ENCODE results near the gene FA2H.
"Not testable (repeated sequence)": the region's sequence is repeated elsewhere in the genome, so short reads cannot be mapped to it uniquely, and the experiment has no call there.

The FA2H gene

DNA sequence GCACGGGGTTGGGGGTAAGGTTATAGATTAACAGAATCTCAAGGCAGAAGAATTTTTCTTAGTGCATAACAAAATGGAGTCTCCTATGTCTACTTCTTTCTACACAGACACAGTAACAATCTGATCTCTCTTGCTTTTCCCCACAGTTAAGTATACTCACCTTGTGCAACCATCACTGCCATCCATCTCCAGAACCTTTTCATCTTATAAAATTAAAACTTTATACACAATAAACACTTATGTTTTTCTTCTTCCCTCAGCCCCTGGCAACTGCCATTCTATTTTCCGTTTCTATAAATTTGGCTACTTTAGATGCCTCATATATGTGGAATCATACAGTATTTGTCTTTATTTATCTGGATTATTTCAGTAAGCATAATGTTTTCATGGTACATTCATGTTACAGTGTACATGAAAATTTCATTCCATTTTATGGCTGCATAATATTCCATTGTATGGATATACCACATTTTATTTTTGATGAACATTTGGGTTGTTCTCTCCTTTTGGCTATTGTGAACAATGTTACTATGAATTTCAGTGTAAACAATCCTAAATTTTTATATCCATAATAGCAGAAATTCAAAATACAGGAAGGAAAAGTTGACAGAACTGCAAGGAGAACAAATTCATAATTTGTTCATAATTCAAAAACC lies 25.7 kb upstream of the FA2H start:
- Histone ChIP-seq H3K27me3 (peaks cover 0 to 2% of the 10 kb centered on the region in 2 donors), H3K36me3 (no peaks in the 10 kb centered on the region), H3K4me3 (no peak overlapping the region), H3K27ac (no peak overlapping the region), H3K4me1 (no peaks in the 10 kb centered on the region), H3K9me3 (no peaks in the 10 kb centered on the region)
- intact Hi-C loops (cut with DNase I; ENCODE audit: low total_unique reads), result no loop called here
- DNase-seq, result no peak
- TF ChIP-seq, protein P1, sequence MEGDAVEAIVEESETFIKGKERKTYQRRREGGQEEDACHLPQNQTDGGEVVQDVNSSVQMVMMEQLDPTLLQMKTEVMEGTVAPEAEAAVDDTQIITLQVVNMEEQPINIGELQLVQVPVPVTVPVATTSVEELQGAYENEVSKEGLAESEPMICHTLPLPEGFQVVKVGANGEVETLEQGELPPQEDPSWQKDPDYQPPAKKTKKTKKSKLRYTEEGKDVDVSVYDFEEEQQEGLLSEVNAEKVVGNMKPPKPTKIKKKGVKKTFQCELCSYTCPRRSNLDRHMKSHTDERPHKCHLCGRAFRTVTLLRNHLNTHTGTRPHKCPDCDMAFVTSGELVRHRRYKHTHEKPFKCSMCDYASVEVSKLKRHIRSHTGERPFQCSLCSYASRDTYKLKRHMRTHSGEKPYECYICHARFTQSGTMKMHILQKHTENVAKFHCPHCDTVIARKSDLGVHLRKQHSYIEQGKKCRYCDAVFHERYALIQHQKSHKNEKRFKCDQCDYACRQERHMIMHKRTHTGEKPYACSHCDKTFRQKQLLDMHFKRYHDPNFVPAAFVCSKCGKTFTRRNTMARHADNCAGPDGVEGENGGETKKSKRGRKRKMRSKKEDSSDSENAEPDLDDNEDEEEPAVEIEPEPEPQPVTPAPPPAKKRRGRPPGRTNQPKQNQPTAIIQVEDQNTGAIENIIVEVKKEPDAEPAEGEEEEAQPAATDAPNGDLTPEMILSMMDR (IDR thresholded peaks at IDR 0.05), result no peak

DNA sequence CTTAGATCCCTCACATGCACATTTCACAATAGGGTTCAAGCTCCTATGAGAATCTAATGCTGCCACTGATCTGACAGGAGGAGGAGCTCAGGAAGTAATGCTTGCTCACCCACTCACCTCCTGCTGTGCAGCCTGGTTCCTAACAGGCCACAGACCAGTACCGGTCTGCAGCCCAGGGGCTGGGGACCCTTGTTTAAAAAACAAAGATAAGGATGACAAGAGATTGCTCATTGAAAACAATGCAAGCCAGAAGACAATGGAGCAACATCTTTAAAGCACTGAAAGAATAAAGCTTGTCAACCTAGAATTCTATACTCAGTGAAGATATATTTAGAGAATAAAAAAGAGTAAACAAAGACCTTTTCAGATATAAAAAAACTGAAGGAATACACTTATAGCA lies 22.8 kb upstream of the FA2H start:
- Histone ChIP-seq H3K4me3 (no peak overlapping the region), H3K27me3 (peaks cover 0 to 13% of the 10 kb centered on the region in 2 donors), H3K9me3 (no peaks in the 10 kb centered on the region), H3K36me3 (no peaks in the 10 kb centered on the region), H3K27ac (no peak overlapping the region), H3K4me1 (no peaks in the 10 kb centered on the region)
- DNase-seq, result no peak
- TF ChIP-seq, protein P1 (IDR thresholded peaks at IDR 0.05), result no peak
- intact Hi-C loops (cut with DNase I; ENCODE audit: low total_unique reads), result no loop called here

DNA sequence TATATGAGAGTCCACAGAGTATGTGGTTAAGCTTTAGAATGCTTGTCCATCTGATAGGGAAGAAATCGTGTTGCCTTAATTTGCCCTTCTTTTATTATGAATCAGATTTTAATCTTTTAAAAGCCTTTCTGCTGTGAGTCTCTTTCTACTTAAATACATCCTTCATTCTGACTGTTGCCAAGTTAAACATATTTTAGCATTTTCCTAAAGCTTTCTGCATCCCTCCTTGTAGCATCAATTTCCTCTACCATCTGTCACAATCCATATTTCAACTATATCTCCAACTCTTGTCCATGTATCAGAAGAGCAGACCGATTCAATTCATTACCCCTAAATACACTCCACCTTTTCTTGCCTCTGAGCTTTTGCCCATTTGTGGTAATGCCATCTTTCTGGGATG lies 20.5 kb upstream of the FA2H start:
- intact Hi-C loops (cut with DNase I; ENCODE audit: low total_unique reads), result no loop called here
- H3K4me3 ChIP-seq, result no peak overlapping the region
- H3K9me3 ChIP-seq, result no peaks in the 10 kb centered on the region
- TF ChIP-seq, protein P1 (IDR thresholded peaks at IDR 0.05), result no peak
- DNase-seq, result no peak
- peaks cover 0 to 13% of the 10 kb centered on the region in 2 donors for H3K27me3 ChIP-seq
- H3K4me1 ChIP-seq, result no peaks in the 10 kb centered on the region
- no peaks in the 10 kb centered on the region for H3K36me3 ChIP-seq
- H3K27ac ChIP-seq, result no peak overlapping the region

DNA sequence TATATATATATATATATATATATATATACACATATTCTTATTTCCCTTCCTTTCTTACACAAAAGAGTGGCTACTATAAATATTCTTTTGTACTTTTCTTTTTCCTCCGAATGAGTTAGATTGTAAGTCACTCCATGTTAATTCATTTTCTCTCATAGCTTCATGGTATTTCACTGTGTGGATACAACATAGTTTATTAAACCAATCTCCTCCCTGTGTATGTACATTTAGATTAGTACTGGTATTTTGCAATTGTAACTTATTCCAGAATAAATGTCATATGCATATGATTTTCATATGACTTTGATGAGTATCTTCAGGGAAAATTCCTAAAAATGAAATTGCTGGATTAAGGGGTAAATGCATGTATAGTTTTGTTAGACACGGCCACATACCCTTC lies 20.0 kb upstream of the FA2H start:
- DNase-seq, result no peak
- no peak overlapping the region for H3K27ac ChIP-seq
- H3K4me1 ChIP-seq, result no peaks in the 10 kb centered on the region
- H3K36me3 ChIP-seq, result no peaks in the 10 kb centered on the region
- no peak overlapping the region for H3K4me3 ChIP-seq
- TF ChIP-seq, protein P1 (IDR thresholded peaks at IDR 0.05), result no peak
- H3K27me3 ChIP-seq, result peaks cover 0 to 13% of the 10 kb centered on the region in 2 donors
- intact Hi-C loops (cut with DNase I; ENCODE audit: low total_unique reads), result no loop called here
- no peaks in the 10 kb centered on the region for H3K9me3 ChIP-seq

DNA sequence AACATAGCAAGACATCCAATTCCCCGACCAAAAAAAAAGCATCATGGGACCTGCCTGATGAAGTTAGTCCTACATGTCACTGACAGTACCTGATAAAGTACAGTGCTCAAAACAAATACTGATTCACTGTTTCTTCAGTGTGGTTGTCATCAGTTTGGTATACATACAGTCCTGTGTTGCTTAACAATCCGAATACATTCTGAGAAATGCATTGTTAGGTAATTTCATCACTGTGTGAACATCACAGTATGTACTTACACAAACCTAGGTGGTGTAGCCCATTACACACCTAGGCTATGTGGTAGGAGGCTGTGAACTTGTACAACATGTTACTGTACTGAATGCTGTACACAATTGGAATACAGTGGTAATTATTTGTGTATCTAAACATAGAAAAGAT lies 19.0 kb upstream of the FA2H start:
- Histone ChIP-seq H3K4me3 (no peak overlapping the region), H3K36me3 (no peaks in the 10 kb centered on the region), H3K9me3 (no peaks in the 10 kb centered on the region), H3K27ac (no peak overlapping the region), H3K27me3 (peaks cover 0 to 11% of the 10 kb centered on the region in 2 donors), H3K4me1 (no peaks in the 10 kb centered on the region)
- DNase-seq, result no peak
- intact Hi-C loops (cut with DNase I; ENCODE audit: low total_unique reads), result no loop called here
- TF ChIP-seq, protein P1 (IDR thresholded peaks at IDR 0.05), result no peak

DNA sequence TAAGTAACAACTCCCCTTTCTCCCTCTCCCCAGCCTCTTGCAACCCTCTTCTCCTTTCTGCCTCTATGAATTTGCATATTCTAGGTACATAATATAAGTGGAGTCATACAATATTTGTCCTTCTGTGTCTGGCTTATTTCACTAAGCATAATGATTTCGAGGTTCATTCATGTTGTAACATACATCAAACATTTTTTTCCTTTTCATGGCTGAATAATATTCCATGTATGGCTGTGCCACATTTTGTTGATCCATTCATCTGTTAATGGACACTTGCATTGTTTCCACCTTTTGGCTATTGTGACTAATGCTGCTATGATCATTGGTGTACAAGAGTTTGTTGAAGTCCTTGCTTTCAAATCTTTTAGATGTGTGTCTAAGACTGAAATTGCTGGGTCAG lies 17.6 kb upstream of the FA2H start:
- no peak for DNase-seq
- no peaks in the 10 kb centered on the region for H3K36me3 ChIP-seq
- intact Hi-C loops (cut with DNase I; ENCODE audit: low total_unique reads), result no loop called here
- no peak overlapping the region for H3K27ac ChIP-seq
- no peaks in the 10 kb centered on the region for H3K9me3 ChIP-seq
- peaks cover 0 to 11% of the 10 kb centered on the region in 2 donors for H3K27me3 ChIP-seq
- no peak overlapping the region for H3K4me3 ChIP-seq
- no peaks in the 10 kb centered on the region for H3K4me1 ChIP-seq
- TF ChIP-seq, protein P1 (IDR thresholded peaks at IDR 0.05), result no peak

DNA sequence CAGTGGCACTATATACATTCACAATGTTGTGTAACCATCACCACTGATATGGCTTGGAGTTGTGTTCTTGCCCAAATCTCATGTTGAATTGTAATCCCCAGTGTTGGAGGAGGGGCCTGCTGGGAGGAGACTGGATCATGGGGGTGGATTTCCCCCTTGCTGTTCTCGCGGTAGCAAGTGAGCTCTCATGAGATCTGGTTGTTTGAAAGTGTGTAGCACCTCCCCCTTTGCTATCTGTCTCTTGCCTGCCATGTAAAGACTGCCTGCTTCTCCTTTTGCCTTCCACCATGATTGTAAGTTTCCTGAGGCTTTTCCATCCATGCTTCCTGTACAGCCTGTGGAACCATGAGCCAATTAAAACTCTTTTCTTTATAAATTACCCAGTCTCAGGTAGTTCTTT lies 17.1 kb upstream of the FA2H start:
- H3K27me3 ChIP-seq, result peaks cover 0 to 11% of the 10 kb centered on the region in 2 donors
- DNase-seq; H3K9me3 ChIP-seq; intact Hi-C loops (cut with DNase I; ENCODE audit: low total_unique reads); H3K4me3 ChIP-seq; H3K36me3 ChIP-seq; H3K27ac ChIP-seq; H3K4me1 ChIP-seq: not testable (repeated sequence)
